Ectodermal cell (in vitro differentiated cells): Measurements from ENCODE around the gene COL26A1.
"Not testable (repeated sequence)": the region's sequence is repeated elsewhere in the genome, so short reads cannot be mapped to it uniquely, and the experiment has no call there.

Experiments
- H3K27ac ChIP-seq: 2 replicates; pipeline ENCODE4 v1.7.0; 2013; ENCODE audit warnings: mild to moderate bottlenecking, low read depth, low read length; ENCODE audit not compliant: insufficient read depth, poor library complexity, severe bottlenecking
- H3K27me3 ChIP-seq: 2 replicates; pipeline ENCODE4 v1.7.0; 2013; ENCODE audit warnings: mild to moderate bottlenecking, low read length; ENCODE audit not compliant: insufficient read depth, control insufficient read depth, poor library complexity, severe bottlenecking
- H3K36me3 ChIP-seq: one replicate; pipeline ENCODE4 v1.7.0; 2013; ENCODE audit warnings: low read length; ENCODE audit not compliant: control insufficient read depth, insufficient read depth
- H3K4me1 ChIP-seq: one replicate; pipeline ENCODE4 v1.7.0; 2013; ENCODE audit warnings: low read length; ENCODE audit not compliant: control insufficient read depth, insufficient read depth
- H3K4me3 ChIP-seq: 2 replicates; pipeline ENCODE4 v1.7.0; 2013; ENCODE audit warnings: low read depth, low read length, control low read depth; ENCODE audit not compliant: insufficient read depth
- H3K9me3 ChIP-seq: 2 replicates; pipeline ENCODE4 v1.7.0; 2013; ENCODE audit warnings: mild to moderate bottlenecking, low read length, moderate library complexity; ENCODE audit not compliant: control insufficient read depth
- WGBS, 2 experiments: methylation state at CpG; one replicate each; pipeline ENCODE4 v1.1.7; 2013; ENCODE audit warnings: missing lambda C conversion rate in 2 of 2; 5-methylcytosine and 5-hydroxymethylcytosine counted together

The COL26A1 gene

DNA sequence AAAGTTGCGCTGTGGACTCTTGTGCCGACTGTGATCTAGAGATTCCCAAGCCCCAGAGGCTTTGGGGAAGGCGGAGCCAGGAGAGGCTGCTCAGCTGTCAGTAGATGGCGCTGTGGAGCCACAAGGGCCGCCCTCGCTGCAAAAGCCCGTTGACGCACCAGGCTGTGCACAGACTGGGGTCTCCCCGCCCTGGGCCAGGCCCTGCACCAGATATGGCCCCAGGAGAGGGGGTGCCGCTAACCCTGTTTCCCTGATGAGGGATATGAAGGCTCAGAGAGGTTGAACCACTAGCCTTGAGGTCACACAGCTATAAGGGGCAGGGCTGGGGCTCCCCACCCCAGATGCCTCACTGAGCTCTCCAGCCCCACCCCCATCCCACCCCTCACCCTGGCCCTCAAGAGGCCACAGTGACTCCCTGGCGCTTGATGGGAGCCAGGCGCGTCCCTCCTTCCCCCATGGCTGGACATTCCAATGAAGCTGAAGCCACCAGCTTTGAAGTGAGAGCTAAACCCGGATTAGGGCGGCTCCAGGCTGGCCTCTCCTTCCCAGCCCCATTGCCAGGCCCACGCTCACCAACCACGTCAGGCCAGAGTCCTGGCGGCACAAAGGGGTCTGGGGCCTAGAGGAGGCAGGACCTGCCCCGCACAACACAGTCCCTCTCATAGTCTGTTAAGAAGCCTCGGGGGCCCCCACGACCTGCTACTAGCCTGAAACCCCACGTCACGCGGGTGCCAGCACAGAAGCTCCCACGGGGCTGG is 240.0 kb downstream of the COL26A1 start:
- peak overlapping the region; percentile 11 for H3K27ac ChIP-seq
- no peak overlapping the region for H3K4me3 ChIP-seq
- H3K9me3 ChIP-seq = no peaks in the 10 kb centered on the region
- peaks cover 20% of the 10 kb centered on the region for H3K4me1 ChIP-seq
- peaks cover 4% of the 10 kb centered on the region for H3K27me3 ChIP-seq
- no peaks in the 10 kb centered on the region for H3K36me3 ChIP-seq
- WGBS, 2 experiments = 38 to 42% methylated on average over 25 of the region's 25 CpGs

DNA sequence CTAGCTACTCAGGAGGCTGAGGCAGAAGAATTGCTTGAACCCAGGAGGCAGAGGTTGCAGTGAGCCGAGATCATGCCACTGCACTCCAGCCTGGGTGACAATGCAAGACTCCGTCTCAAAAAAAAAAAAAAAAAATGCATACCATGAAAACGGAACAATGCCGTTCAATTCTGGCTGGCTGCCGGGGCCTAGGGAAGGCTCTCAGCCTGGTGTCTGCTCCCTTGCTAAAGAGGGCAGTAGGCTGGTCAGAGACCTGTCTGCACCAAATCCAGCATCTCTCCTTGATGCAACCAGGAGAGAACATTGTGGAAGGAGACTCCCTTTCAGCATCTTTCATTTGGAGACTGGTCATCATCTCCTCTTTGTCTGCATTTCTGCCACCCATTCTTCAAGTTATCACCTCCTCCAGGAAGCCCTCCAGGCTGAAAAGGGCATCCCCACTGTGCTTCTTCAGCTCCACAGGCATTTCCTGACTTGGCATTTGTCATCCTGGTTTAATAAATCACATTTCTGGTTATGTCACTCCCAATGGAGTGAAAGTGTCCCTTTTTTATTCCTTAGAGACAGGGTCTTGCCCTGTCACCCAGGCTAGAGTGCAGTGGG is 241.8 kb downstream of the COL26A1 start:
- Histone ChIP-seq H3K27ac (no peak overlapping the region), H3K27me3 (peaks cover 4% of the 10 kb centered on the region), H3K4me3 (no peak overlapping the region), H3K4me1 (peaks cover 8% of the 10 kb centered on the region), H3K36me3 (no peaks in the 10 kb centered on the region), H3K9me3 (no peaks in the 10 kb centered on the region)
- WGBS, 2 experiments = 87% methylated on average over 5 of the region's 5 CpGs

GRCh38 chr7:101604934-101605332 is 242.3 kb downstream of the COL26A1 start:
- WGBS, 2 experiments = 92 to 94% methylated on average over 2 of the region's 2 CpGs
- H3K27ac ChIP-seq, H3K4me3 ChIP-seq, H3K27me3 ChIP-seq, H3K4me1 ChIP-seq, H3K36me3 ChIP-seq, H3K9me3 ChIP-seq: not testable (repeated sequence)

GRCh38 chr7:101605611-101606497 is 243.2 kb downstream of the COL26A1 start:
- Histone ChIP-seq H3K36me3 (no peaks in the 10 kb centered on the region), H3K4me1 (peaks cover 5% of the 10 kb centered on the region), H3K27ac (no peak overlapping the region), H3K27me3 (peaks cover 4% of the 10 kb centered on the region), H3K4me3 (no peak overlapping the region), H3K9me3 (no peaks in the 10 kb centered on the region)
- WGBS, 2 experiments = 84 to 88% methylated on average over 26 of the region's 26 CpGs

GRCh38 chr7:101606498-101606923 is 243.8 kb downstream of the COL26A1 start:
- Histone ChIP-seq H3K27ac (no peak overlapping the region), H3K4me1 (peaks cover 5% of the 10 kb centered on the region), H3K36me3 (no peaks in the 10 kb centered on the region), H3K4me3 (no peak overlapping the region), H3K9me3 (no peaks in the 10 kb centered on the region), H3K27me3 (peaks cover 4% of the 10 kb centered on the region)
- 90 to 92% methylated on average over 2 of the region's 2 CpGs for WGBS, 2 experiments
